ENCODE data around the gene GPX7. TPM values are rescaled to one million over a fixed set of nuclear protein-coding genes. Genes with fewer than 3 reads are reported as not detected.

The GPX7 gene
- total RNA-seq, 1 experiment from 2014 or later, result 9.9 TPM

DNA sequence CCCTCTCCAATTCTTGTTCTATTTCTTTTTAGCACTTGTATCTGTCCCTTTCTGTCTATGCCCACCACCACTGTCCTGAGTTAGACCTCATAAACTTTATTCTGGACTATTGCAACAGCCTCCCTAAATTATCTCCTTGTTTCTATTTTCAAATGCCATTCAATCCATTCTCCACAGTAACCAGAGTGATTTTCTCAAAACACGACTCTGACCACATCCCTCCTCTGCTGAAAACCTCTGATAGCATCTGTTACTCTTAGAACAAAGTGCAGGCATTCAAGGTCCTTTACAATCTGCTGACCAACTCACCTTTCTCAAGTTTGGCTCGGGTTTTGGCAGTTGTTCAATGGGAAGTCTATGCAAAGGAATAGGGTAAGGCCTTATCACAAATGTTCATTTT is 22.8 kb upstream of the GPX7 start:
- TF ChIP-seq RORB (CRISPR knock-in tag; IDR thresholded peaks at IDR 0.05), result no peak
- TF ChIP-seq, protein P1, sequence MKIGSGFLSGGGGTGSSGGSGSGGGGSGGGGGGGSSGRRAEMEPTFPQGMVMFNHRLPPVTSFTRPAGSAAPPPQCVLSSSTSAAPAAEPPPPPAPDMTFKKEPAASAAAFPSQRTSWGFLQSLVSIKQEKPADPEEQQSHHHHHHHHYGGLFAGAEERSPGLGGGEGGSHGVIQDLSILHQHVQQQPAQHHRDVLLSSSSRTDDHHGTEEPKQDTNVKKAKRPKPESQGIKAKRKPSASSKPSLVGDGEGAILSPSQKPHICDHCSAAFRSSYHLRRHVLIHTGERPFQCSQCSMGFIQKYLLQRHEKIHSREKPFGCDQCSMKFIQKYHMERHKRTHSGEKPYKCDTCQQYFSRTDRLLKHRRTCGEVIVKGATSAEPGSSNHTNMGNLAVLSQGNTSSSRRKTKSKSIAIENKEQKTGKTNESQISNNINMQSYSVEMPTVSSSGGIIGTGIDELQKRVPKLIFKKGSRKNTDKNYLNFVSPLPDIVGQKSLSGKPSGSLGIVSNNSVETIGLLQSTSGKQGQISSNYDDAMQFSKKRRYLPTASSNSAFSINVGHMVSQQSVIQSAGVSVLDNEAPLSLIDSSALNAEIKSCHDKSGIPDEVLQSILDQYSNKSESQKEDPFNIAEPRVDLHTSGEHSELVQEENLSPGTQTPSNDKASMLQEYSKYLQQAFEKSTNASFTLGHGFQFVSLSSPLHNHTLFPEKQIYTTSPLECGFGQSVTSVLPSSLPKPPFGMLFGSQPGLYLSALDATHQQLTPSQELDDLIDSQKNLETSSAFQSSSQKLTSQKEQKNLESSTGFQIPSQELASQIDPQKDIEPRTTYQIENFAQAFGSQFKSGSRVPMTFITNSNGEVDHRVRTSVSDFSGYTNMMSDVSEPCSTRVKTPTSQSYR (CRISPR knock-in tag; IDR thresholded peaks at IDR 0.05), result no peak
- TF ChIP-seq ZNF416 (CRISPR knock-in tag; IDR thresholded peaks at IDR 0.05), result no peak
- no peak for TF ChIP-seq ZNF671 (CRISPR knock-in tag; IDR thresholded peaks at IDR 0.05)
- TF ChIP-seq, protein P2, sequence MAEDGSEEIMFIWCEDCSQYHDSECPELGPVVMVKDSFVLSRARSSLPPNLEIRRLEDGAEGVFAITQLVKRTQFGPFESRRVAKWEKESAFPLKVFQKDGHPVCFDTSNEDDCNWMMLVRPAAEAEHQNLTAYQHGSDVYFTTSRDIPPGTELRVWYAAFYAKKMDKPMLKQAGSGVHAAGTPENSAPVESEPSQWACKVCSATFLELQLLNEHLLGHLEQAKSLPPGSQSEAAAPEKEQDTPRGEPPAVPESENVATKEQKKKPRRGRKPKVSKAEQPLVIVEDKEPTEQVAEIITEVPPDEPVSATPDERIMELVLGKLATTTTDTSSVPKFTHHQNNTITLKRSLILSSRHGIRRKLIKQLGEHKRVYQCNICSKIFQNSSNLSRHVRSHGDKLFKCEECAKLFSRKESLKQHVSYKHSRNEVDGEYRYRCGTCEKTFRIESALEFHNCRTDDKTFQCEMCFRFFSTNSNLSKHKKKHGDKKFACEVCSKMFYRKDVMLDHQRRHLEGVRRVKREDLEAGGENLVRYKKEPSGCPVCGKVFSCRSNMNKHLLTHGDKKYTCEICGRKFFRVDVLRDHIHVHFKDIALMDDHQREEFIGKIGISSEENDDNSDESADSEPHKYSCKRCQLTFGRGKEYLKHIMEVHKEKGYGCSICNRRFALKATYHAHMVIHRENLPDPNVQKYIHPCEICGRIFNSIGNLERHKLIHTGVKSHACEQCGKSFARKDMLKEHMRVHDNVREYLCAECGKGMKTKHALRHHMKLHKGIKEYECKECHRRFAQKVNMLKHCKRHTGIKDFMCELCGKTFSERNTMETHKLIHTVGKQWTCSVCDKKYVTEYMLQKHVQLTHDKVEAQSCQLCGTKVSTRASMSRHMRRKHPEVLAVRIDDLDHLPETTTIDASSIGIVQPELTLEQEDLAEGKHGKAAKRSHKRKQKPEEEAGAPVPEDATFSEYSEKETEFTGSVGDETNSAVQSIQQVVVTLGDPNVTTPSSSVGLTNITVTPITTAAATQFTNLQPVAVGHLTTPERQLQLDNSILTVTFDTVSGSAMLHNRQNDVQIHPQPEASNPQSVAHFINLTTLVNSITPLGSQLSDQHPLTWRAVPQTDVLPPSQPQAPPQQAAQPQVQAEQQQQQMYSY (CRISPR knock-in tag; IDR thresholded peaks at IDR 0.05), result no peak
- no peak for TF ChIP-seq CREM (CRISPR knock-in tag; IDR thresholded peaks at IDR 0.05)
- Mint-ChIP-seq H3K36me3 (no peaks in the 10 kb centered on the region), H3K4me1 (no peaks in the 10 kb centered on the region), H3K4me3 (no peak overlapping the region), H3K27ac (no peak overlapping the region), H3K27me3 (ENCODE audit: low read depth) (peaks cover 2% of the 10 kb centered on the region), H3K9me3 (no peaks in the 10 kb centered on the region)
- DNase-seq (ENCODE audit: low spot score) (no peak), ATAC-seq (no peak)
- POLR2A ChIA-PET, result interaction anchor here (0.6 to 0.8 kb wide), 2 partner anchors 15 to 1271 kb away, joined by 3 read pairs; no protein-coding TSS in a partner anchor
- CTCF ChIA-PET, result no interaction called here

- no peaks in the 10 kb centered on the region for H3K4me1 Mint-ChIP-seq
- CTCF ChIA-PET, result interaction anchor here (1.4 kb wide), 1 partner anchor 10 kb away, joined by 3 read pairs; no protein-coding TSS in a partner anchor
- H3K27ac Mint-ChIP-seq, result no peak overlapping the region
- ATAC-seq, result no peak
- H3K9me3 Mint-ChIP-seq, result no peaks in the 10 kb centered on the region
- TF ChIP-seq CREM (CRISPR knock-in tag; IDR thresholded peaks at IDR 0.05) (no peak), USF2 (CRISPR knock-in tag; IDR thresholded peaks at IDR 0.05) (no peak)
- TF ChIP-seq, protein P3, sequence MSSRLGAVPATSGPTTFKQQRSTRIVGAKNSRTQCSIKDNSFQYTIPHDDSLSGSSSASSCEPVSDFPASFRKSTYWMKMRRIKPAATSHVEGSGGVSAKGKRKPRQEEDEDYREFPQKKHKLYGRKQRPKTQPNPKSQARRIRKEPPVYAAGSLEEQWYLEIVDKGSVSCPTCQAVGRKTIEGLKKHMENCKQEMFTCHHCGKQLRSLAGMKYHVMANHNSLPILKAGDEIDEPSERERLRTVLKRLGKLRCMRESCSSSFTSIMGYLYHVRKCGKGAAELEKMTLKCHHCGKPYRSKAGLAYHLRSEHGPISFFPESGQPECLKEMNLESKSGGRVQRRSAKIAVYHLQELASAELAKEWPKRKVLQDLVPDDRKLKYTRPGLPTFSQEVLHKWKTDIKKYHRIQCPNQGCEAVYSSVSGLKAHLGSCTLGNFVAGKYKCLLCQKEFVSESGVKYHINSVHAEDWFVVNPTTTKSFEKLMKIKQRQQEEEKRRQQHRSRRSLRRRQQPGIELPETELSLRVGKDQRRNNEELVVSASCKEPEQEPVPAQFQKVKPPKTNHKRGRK (CRISPR knock-in tag; IDR thresholded peaks at IDR 0.05; ENCODE audit: borderline replicate concordance), result no peak
- peaks cover 5% of the 10 kb centered on the region for H3K27me3 Mint-ChIP-seq (ENCODE audit: low read depth)
- H3K4me3 Mint-ChIP-seq, result no peak overlapping the region
- H3K36me3 Mint-ChIP-seq, result no peaks in the 10 kb centered on the region
- DNase-seq (ENCODE audit: low spot score), result no peak
- POLR2A ChIA-PET, result interaction anchor here (0.6 kb wide), 1 partner anchor 283 kb away, joined by 3 read pairs; no protein-coding TSS in a partner anchor
Measured at GRCh38 chr1:52580283-52580682, 21.9 kb upstream of the GPX7 start.

DNA sequence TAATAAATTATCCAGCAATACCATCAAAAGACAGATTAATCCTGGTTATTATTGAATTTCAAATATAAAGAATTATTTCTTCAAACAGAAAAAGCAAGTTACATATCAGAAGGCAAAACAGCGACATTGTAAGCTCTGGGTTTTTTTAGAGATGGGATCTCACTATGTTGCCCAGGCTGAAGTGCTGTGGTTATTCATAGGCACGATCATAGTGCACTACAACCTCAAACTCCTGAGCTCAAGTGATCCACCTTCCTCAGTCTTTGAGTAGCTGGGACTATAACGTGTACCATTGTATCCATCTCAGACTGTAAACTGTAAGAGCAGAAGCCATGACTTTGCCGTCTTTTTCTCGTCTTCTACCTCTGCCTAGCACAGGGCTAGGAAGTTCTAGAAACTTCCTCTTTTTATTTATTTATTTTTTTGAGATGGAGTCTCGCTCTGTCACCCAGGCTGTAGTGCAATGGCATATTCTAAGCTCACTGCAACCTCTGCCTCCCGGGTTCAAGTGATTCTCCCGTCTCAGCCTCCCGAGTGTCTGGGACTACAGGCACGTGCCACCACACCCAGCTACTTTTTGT is 20.0 kb upstream of the GPX7 start:
- no peak for DNase-seq (ENCODE audit: low spot score)
- CTCF ChIA-PET, result no interaction called here
- TF ChIP-seq ZNF121 (CRISPR knock-in tag; IDR thresholded peaks at IDR 0.05) (peak; percentile 90), ETV6 (CRISPR knock-in tag; IDR thresholded peaks at IDR 0.05) (no peak)
- 0 out of 2 replicates have a peak, but pooled peaks cover 3% of the 10 kb centered on the region for H3K4me1 Mint-ChIP-seq
- POLR2A ChIA-PET, result no interaction called here
- peaks cover 5% of the 10 kb centered on the region for H3K27me3 Mint-ChIP-seq (ENCODE audit: low read depth)
- no peaks in the 10 kb centered on the region for H3K36me3 Mint-ChIP-seq
- no peak overlapping the region for H3K4me3 Mint-ChIP-seq
- ATAC-seq, result no peak
- H3K9me3 Mint-ChIP-seq, result no peaks in the 10 kb centered on the region
- H3K27ac Mint-ChIP-seq, result no peak overlapping the region
